ENCODE data around the gene LRRN4. TPM values are rescaled to one million over a fixed set of nuclear protein-coding genes. Genes with fewer than 3 reads are reported as not detected.

Gene LRRN4
- total and polyA plus RNA-seq, 4 donors: 0.14 to 0.18 (median 0.16) TPM

DNA sequence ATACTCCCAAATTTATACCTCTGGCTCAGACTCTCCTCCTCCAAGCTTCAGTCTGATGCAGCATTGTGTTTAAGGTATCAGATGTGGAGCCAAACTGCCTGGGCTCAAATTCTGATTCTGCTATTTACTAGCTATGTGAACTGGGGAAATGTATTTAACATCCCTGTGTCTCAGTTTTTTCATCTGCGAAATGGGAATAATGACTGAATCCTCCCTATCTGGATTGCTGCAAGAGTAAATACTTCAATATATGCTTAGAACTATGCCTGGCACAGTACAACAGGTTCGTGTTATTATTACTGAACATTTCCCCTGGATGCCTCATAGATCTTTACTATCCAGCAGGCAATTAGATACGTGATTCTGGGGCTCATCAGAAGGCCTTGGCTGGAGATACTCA lies 5.5 kb downstream of the LRRN4 start:
- Histone ChIP-seq H3K4me1 (ENCODE audit: control insufficient read depth in 4 of 4, insufficient read depth in 4 of 4, low read length in 3 of 4) (peaks cover 6 to 13% (median 10%) of the 10 kb centered on the region in 4 donors), H3K9me3 (ENCODE audit: control insufficient read depth in 4 of 4, low read length in 3 of 4) (no peaks in the 10 kb centered on the region), H3K9ac (ENCODE audit: low read depth in 1 of 2, low read length in 2 of 2) (no peak overlapping the region), H3K36me3 (ENCODE audit: control insufficient read depth in 4 of 4, insufficient read depth in 3 of 4, low read depth in 1 of 4, low read length in 3 of 4) (no peaks in the 10 kb centered on the region), H3K4me3 (ENCODE audit: low read depth in 1 of 3, low read length in 3 of 3) (no peak overlapping the region), H3K27ac (ENCODE audit: low read depth in 1 of 2, low read length in 2 of 2) (no peak overlapping the region), H3K27me3 (ENCODE audit: control insufficient read depth in 4 of 4, insufficient read depth in 4 of 4, low read length in 3 of 4) (peaks cover 0 to 6% (median 2%) of the 10 kb centered on the region in 4 donors)
- no peak for DNase-seq (ENCODE audit: low spot score)
- WGBS: 91% methylated on average over 3 of the region's 3 CpGs
- no peak for TF ChIP-seq HNF4G (IDR thresholded peaks at IDR 0.05)
- no peak for TF ChIP-seq RAD21 (IDR thresholded peaks at IDR 0.05)
- TF ChIP-seq, protein P1, sequence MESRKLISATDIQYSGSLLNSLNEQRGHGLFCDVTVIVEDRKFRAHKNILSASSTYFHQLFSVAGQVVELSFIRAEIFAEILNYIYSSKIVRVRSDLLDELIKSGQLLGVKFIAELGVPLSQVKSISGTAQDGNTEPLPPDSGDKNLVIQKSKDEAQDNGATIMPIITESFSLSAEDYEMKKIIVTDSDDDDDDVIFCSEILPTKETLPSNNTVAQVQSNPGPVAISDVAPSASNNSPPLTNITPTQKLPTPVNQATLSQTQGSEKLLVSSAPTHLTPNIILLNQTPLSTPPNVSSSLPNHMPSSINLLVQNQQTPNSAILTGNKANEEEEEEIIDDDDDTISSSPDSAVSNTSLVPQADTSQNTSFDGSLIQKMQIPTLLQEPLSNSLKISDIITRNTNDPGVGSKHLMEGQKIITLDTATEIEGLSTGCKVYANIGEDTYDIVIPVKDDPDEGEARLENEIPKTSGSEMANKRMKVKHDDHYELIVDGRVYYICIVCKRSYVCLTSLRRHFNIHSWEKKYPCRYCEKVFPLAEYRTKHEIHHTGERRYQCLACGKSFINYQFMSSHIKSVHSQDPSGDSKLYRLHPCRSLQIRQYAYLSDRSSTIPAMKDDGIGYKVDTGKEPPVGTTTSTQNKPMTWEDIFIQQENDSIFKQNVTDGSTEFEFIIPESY (IDR thresholded peaks at IDR 0.05): no peak
- TF ChIP-seq NR2F2 (IDR thresholded peaks at IDR 0.05): no peak
- TF ChIP-seq, protein P2, sequence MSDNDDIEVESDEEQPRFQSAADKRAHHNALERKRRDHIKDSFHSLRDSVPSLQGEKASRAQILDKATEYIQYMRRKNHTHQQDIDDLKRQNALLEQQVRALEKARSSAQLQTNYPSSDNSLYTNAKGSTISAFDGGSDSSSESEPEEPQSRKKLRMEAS (IDR thresholded peaks at IDR 0.05): no peak

DNA sequence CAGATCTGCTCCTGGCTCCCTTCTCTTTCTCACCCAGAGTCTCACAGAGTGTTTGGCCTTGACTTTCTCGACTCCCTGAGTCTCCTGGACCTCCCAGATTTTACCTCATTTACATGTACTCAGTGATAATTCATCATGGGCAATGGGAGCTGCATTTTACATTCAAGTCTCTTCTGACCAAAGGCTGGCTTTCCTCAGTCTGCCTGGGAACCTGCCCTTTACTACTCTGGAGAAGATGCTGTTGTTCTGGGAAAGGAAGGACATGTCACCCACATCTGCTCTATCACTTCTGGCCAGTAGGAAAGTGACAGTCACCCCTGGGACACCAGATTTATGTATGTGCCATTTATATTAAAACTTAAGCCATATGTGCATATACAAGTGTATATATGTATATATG lies 7.4 kb downstream of the LRRN4 start:
- WGBS: 68% methylated on average over 1 of the region's 1 CpG

DNA sequence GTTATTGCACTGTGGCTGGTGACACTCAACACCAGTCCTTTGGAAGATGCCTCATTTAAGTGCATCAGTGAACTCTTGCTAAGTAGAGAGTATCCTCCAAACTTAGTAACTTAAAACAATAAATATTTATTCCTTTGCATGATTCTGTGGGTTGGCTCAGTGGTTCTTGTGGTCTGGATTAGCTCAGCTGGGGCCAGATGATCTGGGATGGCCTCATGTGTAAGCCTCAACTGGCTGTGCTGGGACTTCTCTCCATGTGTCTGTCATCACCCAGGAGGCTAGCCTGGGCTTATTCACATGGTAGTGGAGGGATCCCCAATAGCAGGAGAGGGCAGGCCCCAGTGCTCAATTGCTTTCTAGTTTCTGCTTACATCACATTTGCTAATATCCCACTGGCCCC lies 8.3 kb downstream of the LRRN4 start:
- peaks cover 7 to 12% (median 11%) of the 10 kb centered on the region in 4 donors for H3K36me3 ChIP-seq (ENCODE audit: control insufficient read depth in 4 of 4, insufficient read depth in 3 of 4, low read depth in 1 of 4, low read length in 3 of 4)
- no peaks in the 10 kb centered on the region for H3K4me1 ChIP-seq (ENCODE audit: control insufficient read depth in 4 of 4, insufficient read depth in 4 of 4, low read length in 3 of 4)
- H3K4me3 ChIP-seq (ENCODE audit: low read depth in 1 of 3, low read length in 3 of 3): no peak overlapping the region
- H3K9ac ChIP-seq (ENCODE audit: low read depth in 1 of 2, low read length in 2 of 2): no peak overlapping the region
- peaks cover 0 to 5% (median 1%) of the 10 kb centered on the region in 4 donors for H3K27me3 ChIP-seq (ENCODE audit: control insufficient read depth in 4 of 4, insufficient read depth in 4 of 4, low read length in 3 of 4)
- DNase-seq (ENCODE audit: low spot score): no peak
- no peaks in the 10 kb centered on the region for H3K9me3 ChIP-seq (ENCODE audit: control insufficient read depth in 4 of 4, low read length in 3 of 4)
- no peak overlapping the region for H3K27ac ChIP-seq (ENCODE audit: low read depth in 1 of 2, low read length in 2 of 2)
- TF ChIP-seq FOXA2 (IDR thresholded peaks at IDR 0.05) (no peak), SP1 (IDR thresholded peaks at IDR 0.05) (no peak), JUND (IDR thresholded peaks at IDR 0.05) (no peak), RAD21 (IDR thresholded peaks at IDR 0.05) (no peak), NR2F2 (IDR thresholded peaks at IDR 0.05) (no peak), RXRA (IDR thresholded peaks at IDR 0.05) (no peak), YY1 (IDR thresholded peaks at IDR 0.05) (no peak), HNF4G (IDR thresholded peaks at IDR 0.05) (no peak), FOXA1 (IDR thresholded peaks at IDR 0.05) (no peak), EGR1 (IDR thresholded peaks at IDR 0.05; ENCODE audit: low read depth in 2 of 2) (no peak), TAF1 (conservative IDR thresholded peaks at IDR 0.05) (no peak)
- TF ChIP-seq, protein P1 (IDR thresholded peaks at IDR 0.05): no peak
- TF ChIP-seq, protein P3, sequence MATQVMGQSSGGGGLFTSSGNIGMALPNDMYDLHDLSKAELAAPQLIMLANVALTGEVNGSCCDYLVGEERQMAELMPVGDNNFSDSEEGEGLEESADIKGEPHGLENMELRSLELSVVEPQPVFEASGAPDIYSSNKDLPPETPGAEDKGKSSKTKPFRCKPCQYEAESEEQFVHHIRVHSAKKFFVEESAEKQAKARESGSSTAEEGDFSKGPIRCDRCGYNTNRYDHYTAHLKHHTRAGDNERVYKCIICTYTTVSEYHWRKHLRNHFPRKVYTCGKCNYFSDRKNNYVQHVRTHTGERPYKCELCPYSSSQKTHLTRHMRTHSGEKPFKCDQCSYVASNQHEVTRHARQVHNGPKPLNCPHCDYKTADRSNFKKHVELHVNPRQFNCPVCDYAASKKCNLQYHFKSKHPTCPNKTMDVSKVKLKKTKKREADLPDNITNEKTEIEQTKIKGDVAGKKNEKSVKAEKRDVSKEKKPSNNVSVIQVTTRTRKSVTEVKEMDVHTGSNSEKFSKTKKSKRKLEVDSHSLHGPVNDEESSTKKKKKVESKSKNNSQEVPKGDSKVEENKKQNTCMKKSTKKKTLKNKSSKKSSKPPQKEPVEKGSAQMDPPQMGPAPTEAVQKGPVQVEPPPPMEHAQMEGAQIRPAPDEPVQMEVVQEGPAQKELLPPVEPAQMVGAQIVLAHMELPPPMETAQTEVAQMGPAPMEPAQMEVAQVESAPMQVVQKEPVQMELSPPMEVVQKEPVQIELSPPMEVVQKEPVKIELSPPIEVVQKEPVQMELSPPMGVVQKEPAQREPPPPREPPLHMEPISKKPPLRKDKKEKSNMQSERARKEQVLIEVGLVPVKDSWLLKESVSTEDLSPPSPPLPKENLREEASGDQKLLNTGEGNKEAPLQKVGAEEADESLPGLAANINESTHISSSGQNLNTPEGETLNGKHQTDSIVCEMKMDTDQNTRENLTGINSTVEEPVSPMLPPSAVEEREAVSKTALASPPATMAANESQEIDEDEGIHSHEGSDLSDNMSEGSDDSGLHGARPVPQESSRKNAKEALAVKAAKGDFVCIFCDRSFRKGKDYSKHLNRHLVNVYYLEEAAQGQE (IDR thresholded peaks at IDR 0.05): no peak
- TF ChIP-seq, protein P4, sequence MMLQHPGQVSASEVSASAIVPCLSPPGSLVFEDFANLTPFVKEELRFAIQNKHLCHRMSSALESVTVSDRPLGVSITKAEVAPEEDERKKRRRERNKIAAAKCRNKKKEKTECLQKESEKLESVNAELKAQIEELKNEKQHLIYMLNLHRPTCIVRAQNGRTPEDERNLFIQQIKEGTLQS (IDR thresholded peaks at IDR 0.05): no peak
- TF ChIP-seq, protein P2 (IDR thresholded peaks at IDR 0.05): no peak

More for the DNA sequence above, 7.4 kb downstream of the LRRN4 start:
- Histone ChIP-seq H3K4me3 (ENCODE audit: low read depth in 1 of 3, low read length in 3 of 3) (no peak overlapping the region), H3K36me3 (ENCODE audit: control insufficient read depth in 4 of 4, insufficient read depth in 3 of 4, low read depth in 1 of 4, low read length in 3 of 4) (peaks cover 3 to 6% (median 4%) of the 10 kb centered on the region in 4 donors), H3K9me3 (ENCODE audit: control insufficient read depth in 4 of 4, low read length in 3 of 4) (no peaks in the 10 kb centered on the region), H3K4me1 (ENCODE audit: control insufficient read depth in 4 of 4, insufficient read depth in 4 of 4, low read length in 3 of 4) (peaks cover 0 to under 1% (median 0%) of the 10 kb centered on the region in 4 donors), H3K27me3 (ENCODE audit: control insufficient read depth in 4 of 4, insufficient read depth in 4 of 4, low read length in 3 of 4) (peaks cover 0 to 5% (median 2%) of the 10 kb centered on the region in 4 donors), H3K9ac (ENCODE audit: low read depth in 1 of 2, low read length in 2 of 2) (no peak overlapping the region), H3K27ac (ENCODE audit: low read depth in 1 of 2, low read length in 2 of 2) (no peak overlapping the region)
- DNase-seq (ENCODE audit: low spot score): no peak
- TF ChIP-seq RXRA (IDR thresholded peaks at IDR 0.05) (no peak), TAF1 (conservative IDR thresholded peaks at IDR 0.05) (no peak)

Measured in liver (tissue), 9 donors.